DOHH2 (cell line): ENCODE measurements around the gene POM121L2.

ENCODE experiments used
- H3F3A ChIP-seq: fragments of 200-600 bp; sonication (generic), shearing (Covaris generic); 2 replicates; pipeline ENCODE4 v1.6.0; 2016; ENCODE audit warnings: antibody characterized with exemption, mild to moderate bottlenecking; ENCODE audit not compliant: control insufficient read depth, insufficient read depth
- H3K27ac ChIP-seq: fragments of 200-600 bp; sonication (generic); 2 replicates; pipeline ENCODE4 v1.5.1; 2014; ENCODE audit warnings: low read depth, mild to moderate bottlenecking, low read length, moderate library complexity
- H3K27me3 ChIP-seq: fragments of 200-600 bp; sonication (generic); 2 replicates; pipeline ENCODE4 v1.6.1; 2014; ENCODE audit warnings: mild to moderate bottlenecking, low read length, mixed read lengths; ENCODE audit not compliant: control insufficient read depth
- H3K36me3 ChIP-seq: fragments of 200-600 bp; sonication (generic); 2 replicates; pipeline ENCODE4 v1.6.1; 2014; ENCODE audit warnings: mild to moderate bottlenecking, low read length, moderate library complexity, mixed read lengths; ENCODE audit not compliant: control insufficient read depth
- H3K4me1 ChIP-seq: fragments of 200-600 bp; sonication (generic); 2 replicates; pipeline ENCODE4 v1.6.1; 2014; ENCODE audit warnings: mild to moderate bottlenecking, low read length, mixed read lengths; ENCODE audit not compliant: control insufficient read depth
- H3K4me2 ChIP-seq: fragments of 200-600 bp; sonication (generic); 2 replicates; pipeline ENCODE4 v1.6.0; 2014; ENCODE audit warnings: mild to moderate bottlenecking, low read length, moderate library complexity
- H3K4me3 ChIP-seq: fragments of 200-600 bp; sonication (generic); 2 replicates; pipeline ENCODE4 v1.5.1; 2014; ENCODE audit warnings: mild to moderate bottlenecking, low read length, mixed read lengths
- H3K79me2 ChIP-seq: fragments of 200-600 bp; sonication (generic); 2 replicates; pipeline ENCODE4 v1.6.1; 2014; ENCODE audit warnings: mild to moderate bottlenecking, low read length, mixed read lengths; ENCODE audit not compliant: control insufficient read depth
- H3K9me2 ChIP-seq: fragments of 200-600 bp; sonication (generic); replicated peaks from 2 replicates; pipeline ENCODE4 v1.6.1; 2014; ENCODE audit warnings: mild to moderate bottlenecking, low read length, mixed read lengths; ENCODE audit not compliant: control insufficient read depth
- H3K9me3 ChIP-seq: fragments of 200-600 bp; sonication (generic); 2 replicates; pipeline ENCODE4 v1.6.1; 2014; ENCODE audit warnings: antibody characterized with exemption, low read length, mixed read lengths; ENCODE audit not compliant: control insufficient read depth, insufficient read depth
- H4K20me1 ChIP-seq: fragments of 200-600 bp; sonication (generic); 2 replicates; pipeline ENCODE4 v1.6.0; 2014; ENCODE audit warnings: low read depth, mild to moderate bottlenecking, antibody characterized with exemption, low read length, moderate library complexity; ENCODE audit not compliant: control insufficient read depth, insufficient read depth
- CTCF ChIP-seq: fragments of 200-600 bp; sonication (generic); IDR thresholded peaks from one replicate; pipeline ENCODE4 v1.5.1; 2014; ENCODE audit warnings: antibody characterized with exemption, mild to moderate bottlenecking, low read depth, low read length; ENCODE audit not compliant: poor library complexity, severe bottlenecking
- EZH2phosphoT487 ChIP-seq: fragments of 200-600 bp; sonication (generic); IDR thresholded peaks from 2 replicates; pipeline ENCODE4 v1.6.1; 2017; ENCODE audit warnings: borderline replicate concordance, mild to moderate bottlenecking, antibody characterized with exemption, low read length, moderate library complexity, mixed read lengths

The POM121L2 gene

GRCh38 chr6:27303613-27304272 lies 8.3 kb downstream of the POM121L2 start:
- Histone ChIP-seq H3K27me3 (0 out of 2 replicates have a peak, but pooled peaks cover 3% of the 10 kb centered on the region), H3K4me3 (no peak overlapping the region), H3K27ac (no peak overlapping the region), H3K4me2 (no peak overlapping the region), H3F3A (no peaks in the 10 kb centered on the region), H4K20me1 (no peaks in the 10 kb centered on the region), H3K9me3 (no peaks in the 10 kb centered on the region), H3K36me3 (no peaks in the 10 kb centered on the region), H3K9me2 (no peaks in the 10 kb centered on the region), H3K79me2 (no peaks in the 10 kb centered on the region), H3K4me1 (no peaks in the 10 kb centered on the region)
- TF ChIP-seq EZH2phosphoT487 = no peak
- no peak for TF ChIP-seq CTCF

- no peaks in the 10 kb centered on the region for H3K9me3 ChIP-seq
- H3F3A ChIP-seq = no peaks in the 10 kb centered on the region
- H3K27ac ChIP-seq = no peak overlapping the region
- H3K4me3 ChIP-seq = no peak overlapping the region
- H3K27me3 ChIP-seq = peaks cover 32% of the 10 kb centered on the region
- TF ChIP-seq EZH2phosphoT487 (no peak), CTCF (no peak)
- no peaks in the 10 kb centered on the region for H3K79me2 ChIP-seq
- H3K9me2 ChIP-seq = no peaks in the 10 kb centered on the region
- no peak overlapping the region for H3K4me2 ChIP-seq
- no peaks in the 10 kb centered on the region for H3K36me3 ChIP-seq
- no peaks in the 10 kb centered on the region for H3K4me1 ChIP-seq
- H4K20me1 ChIP-seq = no peaks in the 10 kb centered on the region
These were observed 14.0 kb downstream of the POM121L2 start for GRCh38 chr6:27297857-27298730.

GRCh38 chr6:27297484-27297856 lies 14.6 kb downstream of the POM121L2 start:
- Histone ChIP-seq H3K36me3 (no peaks in the 10 kb centered on the region), H3K27me3 (peaks cover 32% of the 10 kb centered on the region), H3K27ac (no peak overlapping the region), H3K9me3 (no peaks in the 10 kb centered on the region), H3K4me1 (no peaks in the 10 kb centered on the region), H3F3A (no peaks in the 10 kb centered on the region), H3K9me2 (no peaks in the 10 kb centered on the region), H3K79me2 (no peaks in the 10 kb centered on the region), H3K4me3 (no peak overlapping the region), H4K20me1 (no peaks in the 10 kb centered on the region), H3K4me2 (no peak overlapping the region)
- TF ChIP-seq EZH2phosphoT487 = no peak
- no peak for TF ChIP-seq CTCF
